Kidney epithelial cell (primary cell): ENCODE data around the gene DEPDC7. TPM values are rescaled to one million over a fixed set of nuclear protein-coding genes. Genes with fewer than 3 reads are reported as not detected.
"Not testable (repeated sequence)": the region's sequence is repeated elsewhere in the genome, so short reads cannot be mapped to it uniquely, and the experiment has no call there.

Experiments used
- DNase-seq: peaks from one replicate; pipeline ENCODE4 v3.0.0-alpha.2; 2010; ENCODE audit warnings: low read depth
- H3K27me3 ChIP-seq: 2 replicates; pipeline ENCODE4 v1.6.0; 2011; ENCODE audit warnings: low read length; ENCODE audit not compliant: control insufficient read depth, insufficient read depth
- H3K36me3 ChIP-seq: 2 replicates; pipeline ENCODE4 v1.5.1; 2011; ENCODE audit warnings: low read length; ENCODE audit not compliant: control insufficient read depth, insufficient read depth
- H3K4me3 ChIP-seq: 2 replicates; pipeline ENCODE4 v1.5.1; 2011; ENCODE audit warnings: low read depth, mild to moderate bottlenecking, control low read depth, low read length
- total RNA-seq: library from RNA; depleted of rRNA; stranded (reverse); fragments of >200 nt; gene quantifications from 2 replicates; pipeline ENCODE4 v1.2.3, GENCODE V29; 2015
- TF ChIP-seq, protein P1 (sequence below): IDR thresholded peaks from 2 replicates; pipeline ENCODE4 v1.5.1; 2011; ENCODE audit warnings: mild to moderate bottlenecking, moderate library complexity, low read length, control low read depth, inconsistent platforms; ENCODE audit not compliant: insufficient read depth, poor library complexity, severe bottlenecking

DEPDC7 gene
- total RNA-seq, 1 donor from 2014 or later = 0.63 TPM

DNA sequence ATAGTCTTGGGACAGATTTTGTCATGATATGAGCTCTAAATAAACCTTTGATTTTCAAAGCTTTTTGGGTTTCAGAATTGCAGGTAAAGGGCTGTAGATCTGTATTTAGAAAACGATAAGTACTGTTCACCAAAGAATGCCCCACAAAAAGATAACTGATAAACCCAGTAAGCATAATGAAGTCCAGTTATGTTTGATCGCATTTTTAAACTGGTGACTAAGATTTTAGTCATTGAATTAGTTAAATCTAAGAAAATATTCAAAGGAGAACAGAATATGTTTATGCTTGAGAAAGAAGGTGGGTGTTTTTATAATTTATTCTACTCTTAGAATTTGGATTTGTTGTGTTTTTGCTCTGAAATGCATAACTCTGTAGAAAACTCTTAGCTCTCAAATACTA lies 11.6 kb downstream of the DEPDC7 start:
- no peak for DNase-seq
- no peaks in the 10 kb centered on the region for H3K27me3 ChIP-seq
- TF ChIP-seq, protein P1, sequence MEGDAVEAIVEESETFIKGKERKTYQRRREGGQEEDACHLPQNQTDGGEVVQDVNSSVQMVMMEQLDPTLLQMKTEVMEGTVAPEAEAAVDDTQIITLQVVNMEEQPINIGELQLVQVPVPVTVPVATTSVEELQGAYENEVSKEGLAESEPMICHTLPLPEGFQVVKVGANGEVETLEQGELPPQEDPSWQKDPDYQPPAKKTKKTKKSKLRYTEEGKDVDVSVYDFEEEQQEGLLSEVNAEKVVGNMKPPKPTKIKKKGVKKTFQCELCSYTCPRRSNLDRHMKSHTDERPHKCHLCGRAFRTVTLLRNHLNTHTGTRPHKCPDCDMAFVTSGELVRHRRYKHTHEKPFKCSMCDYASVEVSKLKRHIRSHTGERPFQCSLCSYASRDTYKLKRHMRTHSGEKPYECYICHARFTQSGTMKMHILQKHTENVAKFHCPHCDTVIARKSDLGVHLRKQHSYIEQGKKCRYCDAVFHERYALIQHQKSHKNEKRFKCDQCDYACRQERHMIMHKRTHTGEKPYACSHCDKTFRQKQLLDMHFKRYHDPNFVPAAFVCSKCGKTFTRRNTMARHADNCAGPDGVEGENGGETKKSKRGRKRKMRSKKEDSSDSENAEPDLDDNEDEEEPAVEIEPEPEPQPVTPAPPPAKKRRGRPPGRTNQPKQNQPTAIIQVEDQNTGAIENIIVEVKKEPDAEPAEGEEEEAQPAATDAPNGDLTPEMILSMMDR = no peak
- no peaks in the 10 kb centered on the region for H3K36me3 ChIP-seq
- H3K4me3 ChIP-seq = no peak overlapping the region

DNA sequence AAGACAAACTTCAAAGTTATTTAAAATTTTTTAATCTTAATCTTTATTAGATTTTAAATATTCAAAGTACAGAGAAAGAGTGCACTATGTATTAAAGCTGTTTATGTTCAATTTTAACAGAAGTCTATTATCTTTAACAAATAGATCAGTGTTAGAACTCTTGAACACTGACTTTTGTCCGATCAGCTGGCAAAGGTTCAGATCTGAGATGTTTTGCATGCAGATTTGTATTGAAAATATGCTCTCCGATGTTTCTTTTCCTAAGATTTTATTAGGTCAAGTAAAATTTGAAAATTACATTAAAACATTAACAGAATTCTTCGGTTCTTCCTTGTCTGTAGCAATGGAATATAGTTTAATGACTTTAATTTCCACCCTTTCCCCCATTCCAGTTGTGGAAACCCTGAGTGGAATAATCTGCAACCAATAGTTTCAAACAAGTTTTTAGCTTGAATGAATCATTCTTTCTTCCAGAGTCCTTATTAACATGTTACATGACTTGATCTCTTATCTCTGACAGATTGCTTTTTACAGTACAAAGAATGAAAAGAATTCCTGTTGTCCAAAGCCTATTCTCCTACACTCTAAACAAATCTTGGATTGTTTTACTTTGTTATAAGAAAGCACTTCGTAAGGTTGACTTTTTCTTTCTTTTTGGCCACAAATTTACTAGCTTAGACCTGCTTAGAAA lies 12.3 kb downstream of the DEPDC7 start:
- Histone ChIP-seq H3K36me3 (no peaks in the 10 kb centered on the region), H3K27me3 (no peaks in the 10 kb centered on the region), H3K4me3 (no peak overlapping the region)
- TF ChIP-seq, protein P1 = no peak
- DNase-seq = no peak

DNA sequence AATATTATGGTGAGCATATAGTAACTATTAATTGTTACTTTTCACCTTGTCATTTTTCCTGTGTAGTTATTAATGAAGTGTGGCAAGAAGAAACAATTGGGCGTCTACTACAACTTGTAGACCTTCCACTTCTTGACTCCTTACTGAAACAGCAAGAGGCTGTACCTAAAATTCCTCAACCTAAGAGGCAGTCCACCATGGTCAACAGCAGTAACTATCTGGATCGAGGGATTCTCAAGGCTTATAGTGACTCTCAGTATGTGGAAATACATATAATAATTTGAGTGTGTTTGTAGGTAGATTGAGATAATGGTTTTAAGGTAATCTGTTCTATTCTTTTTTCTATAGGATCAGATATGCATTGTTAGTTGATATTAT lies 12.8 kb downstream of the DEPDC7 start:
- no peak overlapping the region for H3K4me3 ChIP-seq
- TF ChIP-seq, protein P1 = no peak
- no peak for DNase-seq
- H3K27me3 ChIP-seq = no peaks in the 10 kb centered on the region
- no peaks in the 10 kb centered on the region for H3K36me3 ChIP-seq

DNA sequence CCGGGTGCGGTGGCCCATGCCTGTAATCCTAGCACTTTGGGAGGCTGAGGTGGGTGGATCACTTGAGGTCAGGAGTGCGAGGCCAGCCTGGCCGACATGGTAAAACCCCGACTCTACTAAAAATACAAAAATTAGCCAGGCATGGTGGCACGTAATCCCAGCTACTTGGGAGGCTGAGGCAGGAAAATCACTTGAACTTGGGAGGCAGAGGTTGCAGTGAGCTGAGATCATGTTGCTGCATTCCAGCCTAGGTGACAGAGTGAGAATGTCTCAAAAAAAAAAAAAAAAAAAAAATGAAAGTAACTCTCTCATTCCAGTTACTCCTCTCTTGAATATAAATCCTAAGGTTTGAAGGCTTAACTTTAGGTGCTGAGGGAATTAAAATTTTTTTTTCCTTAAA lies 13.5 kb downstream of the DEPDC7 start:
- H3K36me3 ChIP-seq, H3K4me3 ChIP-seq, DNase-seq, H3K27me3 ChIP-seq: not testable (repeated sequence)

DNA sequence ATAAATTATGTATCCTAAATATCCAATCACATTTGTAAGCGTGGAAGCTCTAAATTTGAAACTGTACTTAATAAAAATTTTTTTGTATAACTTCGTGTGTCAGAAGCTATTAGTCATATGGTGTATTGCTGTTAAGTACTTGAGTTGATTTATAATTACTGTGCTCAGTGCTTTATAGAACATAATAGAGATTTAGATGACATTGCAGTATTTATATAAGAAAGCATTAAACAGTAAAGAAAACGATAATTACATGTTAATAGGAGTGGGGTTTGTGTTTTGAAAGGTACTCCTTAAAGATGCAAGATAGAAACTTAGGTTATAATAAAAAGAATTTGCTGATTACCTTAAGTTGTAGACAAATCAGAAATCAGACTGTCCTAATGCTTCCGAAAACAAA lies 17.8 kb downstream of the DEPDC7 start:
- no peak for DNase-seq
- H3K27me3 ChIP-seq = no peaks in the 10 kb centered on the region
- H3K4me3 ChIP-seq = no peak overlapping the region
- TF ChIP-seq, protein P1 = no peak
- no peaks in the 10 kb centered on the region for H3K36me3 ChIP-seq

DNA sequence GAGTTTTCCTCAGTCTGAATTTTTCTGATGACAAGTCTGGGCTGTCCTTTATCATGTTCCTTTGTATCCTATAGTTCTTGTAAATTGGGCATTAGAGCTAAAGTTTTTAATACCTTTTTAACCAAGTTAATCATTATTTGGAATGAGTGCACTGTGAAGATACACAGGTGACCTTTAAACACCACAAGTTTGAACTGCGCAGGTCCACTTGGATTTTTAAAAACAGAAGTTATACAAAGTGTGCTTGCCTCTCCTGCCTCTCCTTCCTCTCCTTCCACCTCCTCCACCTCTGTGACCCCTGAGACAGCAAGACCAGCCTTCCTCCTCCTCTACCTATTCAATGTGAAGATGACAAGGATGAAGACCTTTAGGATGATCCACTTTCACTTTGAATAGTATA lies 19.3 kb downstream of the DEPDC7 start:
- no peak for DNase-seq

More for the DNA sequence above, 19.3 kb downstream of the DEPDC7 start:
- H3K36me3 ChIP-seq = no peaks in the 10 kb centered on the region
- TF ChIP-seq, protein P1 = no peak
- H3K27me3 ChIP-seq = no peaks in the 10 kb centered on the region
- H3K4me3 ChIP-seq = no peak overlapping the region
